Lower leg skin (tissue), 4 donors: ENCODE measurements around the gene USP7. TPM values are rescaled to one million over a fixed set of nuclear protein-coding genes. Genes with fewer than 3 reads are reported as not detected.

Experiments used
- DNase-seq, 2 donors: peaks; one replicate each; pipeline ENCODE4 v3.0.0-alpha.2; 2019; ENCODE audit warnings: low spot score in 2 of 2
- H3K4me3 ChIP-seq: fragments of 200-600 bp; sonication (generic); 2 replicates; pipeline ENCODE4 v1.5.1; 2017; ENCODE audit warnings: mild to moderate bottlenecking, low read depth; ENCODE audit not compliant: poor library complexity, severe bottlenecking
- CTCF ChIP-seq, 3 donors: fragments of 450-650 bp; IDR thresholded peaks; one replicate each; pipeline ENCODE4 v1.5.1; 2016; ENCODE audit warnings: antibody characterized with exemption in 3 of 3, mild to moderate bottlenecking in 3 of 3, moderate library complexity in 2 of 3
- POLR2A ChIP-seq, 2 donors: fragments of 450-650 bp; IDR thresholded peaks; one replicate each; pipeline ENCODE4 v1.6.1; 2016 to 2017; ENCODE audit warnings: antibody characterized with exemption in 2 of 2, mild to moderate bottlenecking in 1 of 2, moderate library complexity in 1 of 2
- WGBS, 2 donors: methylation state at CpG; one replicate each; pipeline ENCODE4 v1.1.5; 2018; 5-methylcytosine and 5-hydroxymethylcytosine counted together
- intact Hi-C: fragments of 100-400 bp; cut with DNase I; formaldehyde crosslinking; loops from one replicate; pipeline ENCODE4 v1.15.0; 2023; ENCODE audit warnings: low total_unique reads
- total RNA-seq, 4 donors: library from RNA; depleted of rRNA; stranded (reverse); fragments of >200 nt; gene quantifications; one replicate each; pipeline ENCODE4 v1.1.0, GENCODE V29; 2016

The USP7 gene
- total RNA-seq, 4 donors from 2014 or later = 80.3 to 105 (median 91.8) TPM

GRCh38 chr16:8892101-8892575, 71.6 kb downstream of the USP7 start:
- H3K4me3 ChIP-seq = no peak overlapping the region
- intact Hi-C loops = no loop called here
- 82 to 84% methylated on average over 16 of the region's 16 CpGs for WGBS, 2 donors
- peak in 1 of 2 donors; percentile 79 for DNase-seq
- no peak for TF ChIP-seq POLR2A (IDR thresholded peaks at IDR 0.05)

- TF ChIP-seq POLR2A (IDR thresholded peaks at IDR 0.05) = no peak
- TF ChIP-seq CTCF (IDR thresholded peaks at IDR 0.05) = no peak
- 87 to 92% methylated on average over 5 of the region's 5 CpGs for WGBS, 2 donors
- intact Hi-C loops = no loop called here
- DNase-seq = no peak
- no peak overlapping the region for H3K4me3 ChIP-seq
Observed at GRCh38 chr16:8890549-8890921, 73.2 kb downstream of the USP7 start.

GRCh38 chr16:8889893-8890548, 73.7 kb downstream of the USP7 start:
- no peak for TF ChIP-seq POLR2A (IDR thresholded peaks at IDR 0.05)
- TF ChIP-seq CTCF (IDR thresholded peaks at IDR 0.05) = no peak
- H3K4me3 ChIP-seq = no peak overlapping the region
- DNase-seq = no peak
- intact Hi-C loops = loop anchor here (10.0 kb wide), 1 partner anchor 315 kb away; no protein-coding TSS in a partner anchor
- 72 to 77% methylated on average over 14 of the region's 14 CpGs for WGBS, 2 donors

DNA sequence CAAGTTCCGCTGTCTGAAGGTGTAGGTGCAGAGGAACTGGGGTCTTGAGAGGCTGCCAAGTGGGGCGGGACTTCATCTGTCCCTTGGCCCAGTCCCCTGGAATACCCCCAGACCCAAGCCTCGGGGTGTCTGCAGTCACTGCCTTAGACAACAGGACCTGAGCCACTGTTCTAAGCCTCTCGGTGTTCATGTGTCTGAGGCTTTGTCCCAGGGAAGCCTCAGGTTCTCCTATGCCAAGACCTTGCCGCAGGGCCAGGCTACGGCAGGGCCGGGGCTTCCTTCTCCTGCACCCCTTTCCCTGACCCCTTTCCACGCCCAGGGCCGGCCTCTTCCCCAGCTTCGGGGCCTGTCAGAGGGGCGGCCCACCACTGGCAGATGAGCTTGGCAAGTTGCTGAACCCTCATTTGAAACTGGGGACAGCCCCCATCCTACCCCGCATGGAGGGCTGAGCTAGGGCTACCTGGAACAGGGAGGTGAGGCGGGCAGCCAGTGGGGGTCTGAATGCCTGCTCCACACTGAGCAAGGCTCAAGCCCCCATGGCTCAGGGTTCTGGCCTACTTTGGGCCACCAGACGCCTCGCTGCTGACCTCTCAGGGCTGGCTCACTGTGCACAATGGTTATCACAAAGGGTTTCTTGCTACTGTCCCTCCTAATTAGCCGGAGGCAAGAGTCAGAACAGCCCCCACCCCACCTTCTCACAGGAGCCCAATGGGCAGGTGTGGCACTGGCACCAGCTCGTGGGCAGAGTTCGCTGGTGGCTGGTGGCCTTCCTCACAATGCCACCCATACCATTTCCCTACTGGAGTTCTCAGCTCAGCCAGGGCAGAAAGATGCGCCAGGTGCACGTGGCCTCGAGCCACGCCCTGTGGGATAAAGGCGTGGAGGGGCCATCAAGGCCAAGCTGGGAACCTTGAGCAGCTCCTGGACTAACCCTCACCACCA, 74.5 kb downstream of the USP7 start:
- intact Hi-C loops = loop anchor here (10.0 kb wide), 1 partner anchor 314 kb away; no protein-coding TSS in a partner anchor
- DNase-seq = no peak
- 73 to 75% methylated on average over 21 to 22 of the region's 23 CpGs for WGBS, 2 donors
- TF ChIP-seq CTCF (IDR thresholded peaks at IDR 0.05) (no peak), POLR2A (IDR thresholded peaks at IDR 0.05) (no peak)
- H3K4me3 ChIP-seq = no peak overlapping the region

DNA sequence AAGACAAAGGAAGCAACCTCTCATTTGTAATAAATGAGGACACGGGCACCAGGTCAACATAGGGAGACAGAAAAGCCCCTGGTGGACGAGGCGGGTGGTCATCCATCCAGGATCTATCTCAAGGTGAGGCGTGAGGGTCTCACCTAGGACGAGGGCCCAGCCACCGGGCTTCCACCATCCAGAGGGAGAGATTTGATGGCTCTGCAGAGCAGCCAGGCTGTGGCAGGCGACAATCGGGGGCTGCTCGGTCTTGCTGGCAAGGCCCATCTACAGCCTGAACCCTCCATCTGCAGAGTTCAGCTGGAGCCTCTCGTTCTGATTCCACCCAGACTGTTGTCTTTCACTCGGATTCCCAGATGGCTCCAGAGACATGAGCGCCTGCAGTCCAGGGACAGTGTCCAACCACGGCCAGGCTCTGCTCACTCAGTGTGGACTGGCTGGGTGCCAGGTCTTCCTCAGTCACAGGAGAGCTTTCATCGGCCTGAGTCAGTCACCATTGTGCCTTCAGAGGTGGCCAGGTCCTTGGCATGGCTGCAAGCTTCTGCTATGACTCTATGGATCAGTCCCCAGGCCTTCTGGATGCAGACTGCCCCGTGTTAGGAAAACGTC, 75.7 kb downstream of the USP7 start:
- WGBS, 2 donors = 70 to 85% methylated on average over 12 to 16 of the region's 16 CpGs

More for the DNA sequence above, 75.7 kb downstream of the USP7 start:
- DNase-seq = no peak
- H3K4me3 ChIP-seq = no peak overlapping the region
- TF ChIP-seq POLR2A (IDR thresholded peaks at IDR 0.05) (no peak), CTCF (IDR thresholded peaks at IDR 0.05) (no peak)
- intact Hi-C loops = loop anchor here (10.0 kb wide), 1 partner anchor 313 kb away; no protein-coding TSS in a partner anchor
